ENCODE measurements around the gene ARHGEF6. TPM values are rescaled to one million over a fixed set of nuclear protein-coding genes. Genes with fewer than 3 reads are reported as not detected.

The ARHGEF6 gene
- total RNA-seq, 1 donor from 2014 or later: 1.6 TPM

DNA sequence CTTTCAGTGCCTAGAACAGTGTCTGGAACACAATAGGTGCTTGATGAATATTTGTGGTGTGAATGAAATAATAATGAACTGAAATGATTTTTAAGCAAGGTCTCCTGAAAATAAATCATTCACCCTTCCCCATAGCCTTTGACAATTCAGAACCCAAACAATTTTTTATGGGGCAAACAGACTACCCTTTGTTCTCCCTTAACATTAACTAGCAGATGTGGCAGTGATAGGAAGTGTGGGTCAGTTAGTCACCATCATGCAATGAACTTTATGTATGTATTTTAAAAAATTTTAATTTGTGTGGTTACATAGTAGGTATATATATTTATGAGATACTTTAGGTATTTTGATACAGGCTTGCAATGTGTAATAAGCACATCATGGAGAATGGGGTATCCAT is 160.0 kb downstream of the ARHGEF6 start:
- H3K27me3 ChIP-seq (ENCODE audit: control insufficient read depth, insufficient read depth, low read length): no peaks in the 10 kb centered on the region
- TF ChIP-seq, protein P1, sequence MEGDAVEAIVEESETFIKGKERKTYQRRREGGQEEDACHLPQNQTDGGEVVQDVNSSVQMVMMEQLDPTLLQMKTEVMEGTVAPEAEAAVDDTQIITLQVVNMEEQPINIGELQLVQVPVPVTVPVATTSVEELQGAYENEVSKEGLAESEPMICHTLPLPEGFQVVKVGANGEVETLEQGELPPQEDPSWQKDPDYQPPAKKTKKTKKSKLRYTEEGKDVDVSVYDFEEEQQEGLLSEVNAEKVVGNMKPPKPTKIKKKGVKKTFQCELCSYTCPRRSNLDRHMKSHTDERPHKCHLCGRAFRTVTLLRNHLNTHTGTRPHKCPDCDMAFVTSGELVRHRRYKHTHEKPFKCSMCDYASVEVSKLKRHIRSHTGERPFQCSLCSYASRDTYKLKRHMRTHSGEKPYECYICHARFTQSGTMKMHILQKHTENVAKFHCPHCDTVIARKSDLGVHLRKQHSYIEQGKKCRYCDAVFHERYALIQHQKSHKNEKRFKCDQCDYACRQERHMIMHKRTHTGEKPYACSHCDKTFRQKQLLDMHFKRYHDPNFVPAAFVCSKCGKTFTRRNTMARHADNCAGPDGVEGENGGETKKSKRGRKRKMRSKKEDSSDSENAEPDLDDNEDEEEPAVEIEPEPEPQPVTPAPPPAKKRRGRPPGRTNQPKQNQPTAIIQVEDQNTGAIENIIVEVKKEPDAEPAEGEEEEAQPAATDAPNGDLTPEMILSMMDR (IDR thresholded peaks at IDR 0.05; ENCODE audit: insufficient read depth, low read length, poor library complexity, severe bottlenecking): no peak
- H3K4me3 ChIP-seq (ENCODE audit: low read depth, low read length): no peak overlapping the region
- no peak for DNase-seq (ENCODE audit: low read depth)
- no peaks in the 10 kb centered on the region for H3K36me3 ChIP-seq (ENCODE audit: control insufficient read depth, insufficient read depth, low read length)

GRCh38 chrX:136619899-136620505 is 160.7 kb downstream of the ARHGEF6 start:
- H3K36me3 ChIP-seq (ENCODE audit: control insufficient read depth, insufficient read depth, low read length): no peaks in the 10 kb centered on the region
- DNase-seq (ENCODE audit: low read depth): no peak
- no peak overlapping the region for H3K4me3 ChIP-seq (ENCODE audit: low read depth, low read length)
- TF ChIP-seq, protein P1 (IDR thresholded peaks at IDR 0.05; ENCODE audit: insufficient read depth, low read length, poor library complexity, severe bottlenecking): no peak
- H3K27me3 ChIP-seq (ENCODE audit: control insufficient read depth, insufficient read depth, low read length): no peaks in the 10 kb centered on the region

GRCh38 chrX:136616987-136617685 is 163.6 kb downstream of the ARHGEF6 start:
- H3K4me3 ChIP-seq (ENCODE audit: low read depth, low read length): no peak overlapping the region
- no peaks in the 10 kb centered on the region for H3K27me3 ChIP-seq (ENCODE audit: control insufficient read depth, insufficient read depth, low read length)
- TF ChIP-seq, protein P1 (IDR thresholded peaks at IDR 0.05; ENCODE audit: insufficient read depth, low read length, poor library complexity, severe bottlenecking): no peak
- no peak for DNase-seq (ENCODE audit: low read depth)
- no peaks in the 10 kb centered on the region for H3K36me3 ChIP-seq (ENCODE audit: control insufficient read depth, insufficient read depth, low read length)

Other genes with a start within 250 kb of the ARHGEF6 start
- gene VGLL1, start 248.7 kb downstream of the ARHGEF6 start, total RNA-seq: 1.3 and 1.4 TPM in 2 replicates
- gene CD40LG, start 132.8 kb downstream of the ARHGEF6 start, total RNA-seq: not detected in 2 replicates
- gene RBMX, start 99.8 kb upstream of the ARHGEF6 start, total RNA-seq: 262 and 338 TPM in 2 replicates